ENCODE results near the gene SNX25. TPM values are rescaled to one million over a fixed set of nuclear protein-coding genes. Genes with fewer than 3 reads are reported as not detected.
"Not testable (repeated sequence)": the region's sequence is repeated elsewhere in the genome, so short reads cannot be mapped to it uniquely, and the experiment has no call there.

SNX25 gene
- total RNA-seq, 1 experiment from 2014 or later: 23.0 TPM

- peaks cover 16% of the 10 kb centered on the region; the same call in 1 of the 2 replicates for H3K36me3 ChIP-seq
- peaks cover 10% of the 10 kb centered on the region; the same call in 1 of the 2 replicates for H3K4me1 ChIP-seq (replicated peaks)
- H3K27me3 ChIP-seq (replicated peaks): no peaks in the 10 kb centered on the region
- no peak overlapping the region for H3K27ac ChIP-seq
- no peaks in the 10 kb centered on the region for H3K9me3 ChIP-seq (replicated peaks)
- DNase-seq (ENCODE audit: low read depth in 1 of 2, low spot score in 2 of 2): no peak
- no peak overlapping the region for H3K4me3 ChIP-seq
Observed at GRCh38 chr4:185322803-185323202, 113.4 kb downstream of the SNX25 start.

- H3K9me3 ChIP-seq (replicated peaks): no peaks in the 10 kb centered on the region
- H3K27ac ChIP-seq: no peak overlapping the region
- H3K27me3 ChIP-seq (replicated peaks): no peaks in the 10 kb centered on the region
- DNase-seq (ENCODE audit: low read depth in 1 of 2, low spot score in 2 of 2): no peak
- peaks cover 16% of the 10 kb centered on the region; the same call in 1 of the 2 replicates for H3K36me3 ChIP-seq
- no peak overlapping the region for H3K4me3 ChIP-seq
- peaks cover 6% of the 10 kb centered on the region; the same call in 1 of the 2 replicates for H3K4me1 ChIP-seq (replicated peaks)
Observed at GRCh38 chr4:185323606-185324005, 114.2 kb downstream of the SNX25 start.

- not testable (repeated sequence) for DNase-seq (ENCODE audit: low read depth in 1 of 2, low spot score in 2 of 2); H3K4me1 ChIP-seq (replicated peaks); H3K27me3 ChIP-seq (replicated peaks); H3K27ac ChIP-seq; H3K4me3 ChIP-seq; H3K9me3 ChIP-seq (replicated peaks)
- H3K36me3 ChIP-seq: peaks cover 16% of the 10 kb centered on the region; the same call in 1 of the 2 replicates
Observed at GRCh38 chr4:185324361-185324760, 115.0 kb downstream of the SNX25 start.

- H3K4me3 ChIP-seq; H3K9me3 ChIP-seq (replicated peaks); H3K27ac ChIP-seq; DNase-seq (ENCODE audit: low read depth in 1 of 2, low spot score in 2 of 2); H3K27me3 ChIP-seq (replicated peaks): not testable (repeated sequence)
- Histone ChIP-seq H3K4me1 (replicated peaks) (peaks cover 12% of the 10 kb centered on the region), H3K36me3 (peaks cover 11% of the 10 kb centered on the region; the same call in 1 of the 2 replicates)
Observed at GRCh38 chr4:185325721-185326120, 116.3 kb downstream of the SNX25 start.

GRCh38 chr4:185328586-185328985, 119.2 kb downstream of the SNX25 start:
- H3K9me3 ChIP-seq (replicated peaks): no peaks in the 10 kb centered on the region
- H3K27me3 ChIP-seq (replicated peaks): no peaks in the 10 kb centered on the region
- H3K4me3 ChIP-seq: no peak overlapping the region
- peaks cover 12% of the 10 kb centered on the region for H3K4me1 ChIP-seq (replicated peaks)
- no peak overlapping the region for H3K27ac ChIP-seq
- no peak for DNase-seq (ENCODE audit: low read depth in 1 of 2, low spot score in 2 of 2)
- no peaks in the 10 kb centered on the region for H3K36me3 ChIP-seq

- not testable (repeated sequence) for H3K4me3 ChIP-seq; H3K27me3 ChIP-seq (replicated peaks); H3K27ac ChIP-seq; H3K9me3 ChIP-seq (replicated peaks); H3K36me3 ChIP-seq; DNase-seq (ENCODE audit: low read depth in 1 of 2, low spot score in 2 of 2)
- H3K4me1 ChIP-seq (replicated peaks): peaks cover 12% of the 10 kb centered on the region
Observed at GRCh38 chr4:185329879-185330510, 120.6 kb downstream of the SNX25 start.

- Histone ChIP-seq H3K27me3 (replicated peaks) (no peaks in the 10 kb centered on the region), H3K9me3 (replicated peaks) (no peaks in the 10 kb centered on the region), H3K4me1 (replicated peaks) (peaks cover 12% of the 10 kb centered on the region), H3K4me3 (no peak overlapping the region), H3K27ac (no peak overlapping the region), H3K36me3 (no peaks in the 10 kb centered on the region)
- no peak for DNase-seq (ENCODE audit: low read depth in 1 of 2, low spot score in 2 of 2)
Observed at GRCh38 chr4:185332575-185333464, 123.4 kb downstream of the SNX25 start.

- DNase-seq (ENCODE audit: low read depth in 1 of 2, low spot score in 2 of 2): no peak
Observed at GRCh38 chr4:185334326-185334725, 124.9 kb downstream of the SNX25 start.

GRCh38 chr4:185335579-185335978, 126.2 kb downstream of the SNX25 start:
- no peaks in the 10 kb centered on the region for H3K27me3 ChIP-seq (replicated peaks)
- H3K4me1 ChIP-seq (replicated peaks): no peaks in the 10 kb centered on the region
- H3K36me3 ChIP-seq: peaks cover 7% of the 10 kb centered on the region
- no peak for DNase-seq (ENCODE audit: low read depth in 1 of 2, low spot score in 2 of 2)
- H3K4me3 ChIP-seq: no peak overlapping the region
- H3K9me3 ChIP-seq (replicated peaks): no peaks in the 10 kb centered on the region
- no peak overlapping the region for H3K27ac ChIP-seq

More at GRCh38 chr4:185334326-185334725, 124.9 kb downstream of the SNX25 start:
- H3K36me3 ChIP-seq: peaks cover 7% of the 10 kb centered on the region
- peaks cover 12% of the 10 kb centered on the region for H3K4me1 ChIP-seq (replicated peaks)
- no peak overlapping the region for H3K4me3 ChIP-seq
- H3K27ac ChIP-seq: no peak overlapping the region
- H3K9me3 ChIP-seq (replicated peaks): no peaks in the 10 kb centered on the region
- no peaks in the 10 kb centered on the region for H3K27me3 ChIP-seq (replicated peaks)

GRCh38 chr4:185339941-185340340, 130.5 kb downstream of the SNX25 start:
- H3K27ac ChIP-seq: no peak overlapping the region
- H3K36me3 ChIP-seq: peaks cover 14% of the 10 kb centered on the region
- H3K27me3 ChIP-seq (replicated peaks): no peaks in the 10 kb centered on the region
- H3K4me1 ChIP-seq (replicated peaks): peaks cover 14% of the 10 kb centered on the region
- no peak overlapping the region for H3K4me3 ChIP-seq
- no peak for DNase-seq (ENCODE audit: low read depth in 1 of 2, low spot score in 2 of 2)
- H3K9me3 ChIP-seq (replicated peaks): no peaks in the 10 kb centered on the region

- Histone ChIP-seq H3K4me1 (replicated peaks) (peaks cover 19% of the 10 kb centered on the region), H3K9me3 (replicated peaks) (no peaks in the 10 kb centered on the region), H3K27me3 (replicated peaks) (no peaks in the 10 kb centered on the region), H3K36me3 (peaks cover 14% of the 10 kb centered on the region), H3K4me3 (no peak overlapping the region), H3K27ac (no peak overlapping the region)
- no peak for DNase-seq (ENCODE audit: low read depth in 1 of 2, low spot score in 2 of 2)
Observed at GRCh38 chr4:185341377-185341776, 132.0 kb downstream of the SNX25 start.

GRCh38 chr4:185341841-185342240, 132.4 kb downstream of the SNX25 start:
- H3K9me3 ChIP-seq (replicated peaks): no peaks in the 10 kb centered on the region
- H3K4me1 ChIP-seq (replicated peaks): peaks cover 23% of the 10 kb centered on the region
- H3K36me3 ChIP-seq: peaks cover 14% of the 10 kb centered on the region
- H3K4me3 ChIP-seq: no peak overlapping the region
- DNase-seq (ENCODE audit: low read depth in 1 of 2, low spot score in 2 of 2): no peak
- H3K27ac ChIP-seq: no peak overlapping the region
- H3K27me3 ChIP-seq (replicated peaks): no peaks in the 10 kb centered on the region

GRCh38 chr4:185343726-185344581, 134.6 kb downstream of the SNX25 start:
- no peak overlapping the region for H3K27ac ChIP-seq
- peaks cover 13% of the 10 kb centered on the region for H3K36me3 ChIP-seq
- no peak for DNase-seq (ENCODE audit: low read depth in 1 of 2, low spot score in 2 of 2)
- H3K4me1 ChIP-seq (replicated peaks): peaks cover 32% of the 10 kb centered on the region
- H3K27me3 ChIP-seq (replicated peaks): no peaks in the 10 kb centered on the region
- no peak overlapping the region for H3K4me3 ChIP-seq
- no peaks in the 10 kb centered on the region for H3K9me3 ChIP-seq (replicated peaks)
